Measurements from ENCODE around the gene LRRK1. TPM values are rescaled to one million over a fixed set of nuclear protein-coding genes. Genes with fewer than 3 reads are reported as not detected.
A peak's percentile ranks its signal among the peaks of the same experiment; 100 is the strongest.

The LRRK1 gene
- total RNA-seq, 4 donors from 2014 or later, result 14.1 to 31.5 (median 16.8) TPM

GRCh38 chr15:100898152-100898490 lies 21.0 kb upstream of the LRRK1 start:
- no peaks in the 10 kb centered on the region for H3K9me3 ChIP-seq
- 81 to 100% methylated on average over 3 to 9 of the region's 9 CpGs for WGBS, 2 donors

GRCh38 chr15:100898661-100899462 lies 20.3 kb upstream of the LRRK1 start:
- Histone ChIP-seq H3K4me1 (peaks cover 0 to 26% (median 5%) of the 10 kb centered on the region in 4 donors), H3K27ac (no peak overlapping the region), H3K27me3 (no peaks in the 10 kb centered on the region), H3K4me3 (no peak overlapping the region), H3K9me3 (no peaks in the 10 kb centered on the region), H3K36me3 (peaks cover 0 to 6% (median 0%) of the 10 kb centered on the region in 3 donors)
- no peak for DNase-seq (ENCODE audit: low spot score in 2 of 2)
- TF ChIP-seq POLR2A (IDR thresholded peaks at IDR 0.05) (no peak), EP300 (IDR thresholded peaks at IDR 0.05) (no peak), CTCF (IDR thresholded peaks at IDR 0.05) (no peak)
- 81 to 86% methylated on average over 11 of the region's 11 CpGs for WGBS, 2 donors

More at GRCh38 chr15:100898152-100898490, 21.0 kb upstream of the LRRK1 start:
- Histone ChIP-seq H3K27me3 (no peaks in the 10 kb centered on the region), H3K4me1 (peaks cover 0 to 23% (median 3%) of the 10 kb centered on the region in 4 donors), H3K27ac (no peak overlapping the region), H3K4me3 (no peak overlapping the region), H3K36me3 (peaks cover 0 to 6% (median 0%) of the 10 kb centered on the region in 3 donors)
- no peak for DNase-seq (ENCODE audit: low spot score in 2 of 2)
- TF ChIP-seq EP300 (IDR thresholded peaks at IDR 0.05), result no peak
- no peak for TF ChIP-seq CTCF (IDR thresholded peaks at IDR 0.05)
- TF ChIP-seq POLR2A (IDR thresholded peaks at IDR 0.05), result no peak

- DNase-seq (ENCODE audit: low spot score in 2 of 2), result no peak
Observed at GRCh38 chr15:100899601-100900000, 19.6 kb upstream of the LRRK1 start.

GRCh38 chr15:100900136-100900794 lies 18.9 kb upstream of the LRRK1 start:
- TF ChIP-seq POLR2A (IDR thresholded peaks at IDR 0.05) (no peak), EP300 (IDR thresholded peaks at IDR 0.05) (no peak), CTCF (IDR thresholded peaks at IDR 0.05) (no peak)
- Histone ChIP-seq H3K27ac (peak overlapping the region in 2 of 4 donors; percentile 1 to 9), H3K36me3 (peaks cover 0 to 3% (median 0%) of the 10 kb centered on the region in 3 donors), H3K4me3 (no peak overlapping the region), H3K9me3 (no peaks in the 10 kb centered on the region), H3K4me1 (peaks cover 0 to 26% (median 5%) of the 10 kb centered on the region in 4 donors), H3K27me3 (no peaks in the 10 kb centered on the region)
- no peak for DNase-seq (ENCODE audit: low spot score in 2 of 2)
- WGBS, 2 donors, result 74 to 80% methylated on average over 13 of the region's 13 CpGs

More at GRCh38 chr15:100899601-100900000, 19.6 kb upstream of the LRRK1 start:
- Histone ChIP-seq H3K27me3 (no peaks in the 10 kb centered on the region), H3K27ac (no peak overlapping the region), H3K9me3 (no peaks in the 10 kb centered on the region), H3K4me1 (peaks cover 0 to 26% (median 5%) of the 10 kb centered on the region in 4 donors), H3K4me3 (no peak overlapping the region), H3K36me3 (peaks cover 0 to 3% (median 0%) of the 10 kb centered on the region in 3 donors)
- TF ChIP-seq CTCF (IDR thresholded peaks at IDR 0.05) (no peak), EP300 (IDR thresholded peaks at IDR 0.05) (no peak), POLR2A (IDR thresholded peaks at IDR 0.05) (no peak)
- 65 to 68% methylated on average over 5 of the region's 5 CpGs for WGBS, 2 donors

GRCh38 chr15:100900795-100901169 lies 18.4 kb upstream of the LRRK1 start:
- Histone ChIP-seq H3K27me3 (no peaks in the 10 kb centered on the region), H3K27ac (peak overlapping the region in 2 of 4 donors; percentile 1 to 9), H3K4me1 (peaks cover 0 to 26% (median 5%) of the 10 kb centered on the region in 4 donors), H3K36me3 (peaks cover 0 to 7% (median 0%) of the 10 kb centered on the region in 3 donors), H3K4me3 (no peak overlapping the region), H3K9me3 (no peaks in the 10 kb centered on the region)
- DNase-seq (ENCODE audit: low spot score in 2 of 2), result no peak
- 78 to 83% methylated on average over 8 to 9 of the region's 9 CpGs for WGBS, 2 donors
- TF ChIP-seq POLR2A (IDR thresholded peaks at IDR 0.05) (no peak), EP300 (IDR thresholded peaks at IDR 0.05) (no peak)
